Endothelial cell of umbilical vein (primary cell): ENCODE results near the gene CD164L2. TPM values are rescaled to one million over a fixed set of nuclear protein-coding genes. Genes with fewer than 3 reads are reported as not detected.

ENCODE experiments used
- BruUV-seq: library from RNA; stranded (reverse); fragments of 400-500 nt; replicated peaks from 2 replicates; lab custom pipeline; 2021; lab: Mats Ljungman, UMichigan
- CTCF ChIA-PET: fragments of 300-600, 350-600 bp; sonication (Branson Sonifier 250); formaldehyde crosslinking; loops from one replicate; lab custom pipeline; 2021; ENCODE audit warnings: antibody characterized with exemption, inconsistent platforms; lab: Charles Lee
- POLR2A ChIA-PET: fragments of 300-600, 350-600 bp; sonication (Branson Sonifier 250); formaldehyde crosslinking; loops from one replicate; lab custom pipeline; 2021; ENCODE audit warnings: antibody characterized with exemption, inconsistent platforms; lab: Charles Lee
- DNase-seq: peaks from one replicate; pipeline ENCODE4 v3.0.0-alpha.2; 2011; ENCODE audit warnings: low read depth, low spot score
- FAIRE-seq: peaks from 2 replicates; lab custom pipeline; 2011; peaks lifted over from hg19 to GRCh38; lab: Jason Lieb, UNC
- H2AFZ ChIP-seq: 2 replicates; pipeline ENCODE4 v1.6.0; 2012; ENCODE audit warnings: low read depth, low read length, control low read depth, inconsistent platforms
- H3K27ac ChIP-seq: 2 replicates; pipeline ENCODE4 v1.5.1; 2011; ENCODE audit warnings: low read depth, mild to moderate bottlenecking, control low read depth, low read length, moderate library complexity; ENCODE audit not compliant: insufficient read depth
- H3K27me3 ChIP-seq, 2 experiments: 2 replicates each; pipeline versions ENCODE4 v1.6.0 to v1.6.1; 2011; ENCODE audit warnings: low read length in 2 of 2, mixed read lengths in 1 of 2; ENCODE audit not compliant: control insufficient read depth in 2 of 2, insufficient read depth in 2 of 2
- H3K36me3 ChIP-seq, 2 experiments: 2 replicates in 1 of 2; 3 replicates in 1 of 2; pipeline ENCODE4 v1.5.1; 2011; ENCODE audit warnings: low read length in 2 of 2, mild to moderate bottlenecking in 1 of 2, moderate library complexity in 1 of 2; ENCODE audit not compliant: control insufficient read depth in 2 of 2, insufficient read depth in 2 of 2; ENCODE audit errors: extremely low read depth in 1 of 2
- H3K4me1 ChIP-seq: 3 replicates; pipeline ENCODE4 v1.5.1; 2011; ENCODE audit warnings: mild to moderate bottlenecking, low read length; ENCODE audit not compliant: control insufficient read depth, insufficient read depth; ENCODE audit errors: extremely low read depth
- H3K4me2 ChIP-seq: 2 replicates; pipeline ENCODE4 v1.6.1; 2011; ENCODE audit warnings: low read length, control low read depth, mixed read lengths; ENCODE audit not compliant: insufficient read depth
- H3K4me3 ChIP-seq, 3 experiments: fragments of 200-600 bp in 1 of 3; sonication (generic), shearing (Covaris generic) in 1 of 3; replicated peaks in 1 of 3; 2 replicates each; pipeline ENCODE4 v1.5.1; 2011 to 2016; ENCODE audit warnings: control low read depth in 3 of 3, low read length in 3 of 3, mild to moderate bottlenecking in 2 of 3, inconsistent platforms in 1 of 3, low read depth in 1 of 3, moderate library complexity in 1 of 3; ENCODE audit not compliant: insufficient read depth in 1 of 3
- H3K79me2 ChIP-seq: 2 replicates; pipeline ENCODE4 v1.6.0; 2012; ENCODE audit warnings: low read length, inconsistent platforms; ENCODE audit not compliant: control insufficient read depth, insufficient read depth
- H3K9ac ChIP-seq: replicated peaks from 2 replicates; pipeline ENCODE3; 2011; ENCODE audit warnings: low read length, control low read depth; ENCODE audit not compliant: insufficient read depth; ENCODE audit errors: extremely low read depth
- H3K9me1 ChIP-seq: replicated peaks from 3 replicates; pipeline ENCODE4 v1.6.0; 2011; ENCODE audit warnings: mild to moderate bottlenecking, low read length; ENCODE audit not compliant: control insufficient read depth, insufficient read depth; ENCODE audit errors: extremely low read depth
- H3K9me3 ChIP-seq: replicated peaks from 2 replicates; pipeline ENCODE4 v1.5.1; 2012; ENCODE audit warnings: low read length, inconsistent platforms; ENCODE audit not compliant: control insufficient read depth, insufficient read depth
- H4K20me1 ChIP-seq: replicated peaks from 2 replicates; pipeline ENCODE3; 2011; ENCODE audit warnings: mild to moderate bottlenecking, low read length; ENCODE audit not compliant: control insufficient read depth, insufficient read depth; ENCODE audit errors: extremely low read depth
- CTCF ChIP-seq, 2 donors: IDR thresholded peaks; 1 replicate in 1 of 2; 2 replicates in 1 of 2; pipeline ENCODE4 v1.5.1; 2011; ENCODE audit warnings: low read length in 2 of 2, mild to moderate bottlenecking in 2 of 2, moderate library complexity in 2 of 2, control low read depth in 1 of 2, inconsistent platforms in 1 of 2, low read depth in 1 of 2; ENCODE audit not compliant: insufficient read depth in 1 of 2; ENCODE audit errors: extremely low read depth in 1 of 2
- EZH2 ChIP-seq: IDR thresholded peaks from 2 replicates; pipeline ENCODE4 v1.6.1; 2012; ENCODE audit warnings: borderline replicate concordance, low read depth, mild to moderate bottlenecking, moderate library complexity, low read length, inconsistent platforms; ENCODE audit not compliant: severe bottlenecking
- FOS ChIP-seq: IDR thresholded peaks from 2 replicates; pipeline ENCODE4 v1.6.1; 2011; ENCODE audit warnings: mild to moderate bottlenecking, low read length, moderate library complexity, borderline replicate concordance; ENCODE audit not compliant: insufficient read depth
- GATA2 ChIP-seq: IDR thresholded peaks from 2 replicates; pipeline ENCODE4 v1.7.0; 2011; ENCODE audit warnings: low read depth, mild to moderate bottlenecking, moderate library complexity, mixed read lengths, low read length; ENCODE audit not compliant: insufficient read length, insufficient read depth
- JUN ChIP-seq: IDR thresholded peaks from 2 replicates; pipeline ENCODE4 v1.6.1; 2011; ENCODE audit warnings: borderline replicate concordance, low read depth; ENCODE audit not compliant: insufficient read length, insufficient read depth
- MAX ChIP-seq: IDR thresholded peaks from 2 replicates; pipeline ENCODE4 v1.6.1; 2011; ENCODE audit not compliant: insufficient read depth, insufficient read length
- POLR2A ChIP-seq: IDR thresholded peaks from 2 replicates; pipeline ENCODE4 v1.6.1; 2012; ENCODE audit warnings: low read depth, mild to moderate bottlenecking, control low read depth, low read length
- POLR2AphosphoS5 ChIP-seq: IDR thresholded peaks from 2 replicates; pipeline ENCODE4 v1.6.1; 2012; ENCODE audit warnings: low read depth, mild to moderate bottlenecking, control low read depth, low read length, moderate library complexity; ENCODE audit not compliant: insufficient read depth
- dilution Hi-C: fragments of 300-500 bp; cut with MboI; formaldehyde crosslinking; loops from one replicate; pipeline ENCODE4 v1.15.0; 2019; ENCODE audit warnings: low sequenced_read_pairs; ENCODE audit not compliant: extremely low pct_ligation_motif_present
- intact Hi-C: fragments of 100-400 bp; cut with micrococcal nuclease; formaldehyde crosslinking; loops from one replicate; pipeline ENCODE4 v1.10.0; 2022
- polyA plus RNA-seq, 4 experiments: library from polyadenylated mRNA; depleted of rRNA in 3 of 4; stranded (reverse) in 3 of 4; unstranded in 1 of 4; fragments of >200 nt; gene quantifications; 2 replicates each; pipeline versions ENCODE4 v1.2.1 to v1.2.3, GENCODE V29; 2011 to 2012; ENCODE audit warnings: missing spikeins in 1 of 4
- total RNA-seq: library from RNA; stranded (reverse); gene quantifications from 2 replicates; pipeline ENCODE4 v1.2.3, GENCODE V29; 2021

Gene CD164L2
- total and polyA plus RNA-seq, 2 donors (not counting 3 experiments of a cell fraction or from before 2014, with no cell fraction given) = not detected

- no peak for FAIRE-seq
- intact Hi-C loops = no loop called here
- H4K20me1 ChIP-seq = no peaks in the 10 kb centered on the region
- no peak overlapping the region for H2AFZ ChIP-seq
- dilution Hi-C loops = loop anchor here (25.0 kb wide), 1 partner anchor 182 kb away; no protein-coding TSS in a partner anchor
- no peak for TF ChIP-seq CTCF (IDR thresholded peaks at IDR 0.05; ENCODE audit: extremely low read depth in 1 of 2, insufficient read depth in 1 of 2, low read depth in 1 of 2, low read length in 2 of 2)
- TF ChIP-seq MAX = no peak
- no peak for TF ChIP-seq GATA2
- no peak for TF ChIP-seq POLR2A
- TF ChIP-seq POLR2AphosphoS5 = no peak
- no peak for TF ChIP-seq EZH2
- no peak for TF ChIP-seq JUN
- no peak for TF ChIP-seq FOS
- peaks cover 10 to 29% of the 10 kb centered on the region in 2 experiments for H3K36me3 ChIP-seq
- no peak overlapping the region for H3K9ac ChIP-seq
- POLR2A ChIA-PET = no interaction called here
- H3K9me1 ChIP-seq = no peaks in the 10 kb centered on the region
- no peaks in the 10 kb centered on the region for H3K27me3 ChIP-seq
- CTCF ChIA-PET = interaction anchor here (0.9 kb wide), 1 partner anchor 264 kb away, joined by 3 read pairs; no protein-coding TSS in a partner anchor
- no peak for DNase-seq
- no peaks in the 10 kb centered on the region for H3K79me2 ChIP-seq
- peaks cover 4% of the 10 kb centered on the region for H3K4me1 ChIP-seq
- no peak overlapping the region for H3K4me2 ChIP-seq
- H3K9me3 ChIP-seq = no peaks in the 10 kb centered on the region
- BruUV-seq = no TSS peak
- H3K27ac ChIP-seq = no peak overlapping the region
- H3K4me3 ChIP-seq = no peak overlapping the region
Measured at GRCh38 chr1:27405074-27405473, 21.9 kb upstream of the CD164L2 start.
